ENCODE data around the gene LRFN2.

DNA sequence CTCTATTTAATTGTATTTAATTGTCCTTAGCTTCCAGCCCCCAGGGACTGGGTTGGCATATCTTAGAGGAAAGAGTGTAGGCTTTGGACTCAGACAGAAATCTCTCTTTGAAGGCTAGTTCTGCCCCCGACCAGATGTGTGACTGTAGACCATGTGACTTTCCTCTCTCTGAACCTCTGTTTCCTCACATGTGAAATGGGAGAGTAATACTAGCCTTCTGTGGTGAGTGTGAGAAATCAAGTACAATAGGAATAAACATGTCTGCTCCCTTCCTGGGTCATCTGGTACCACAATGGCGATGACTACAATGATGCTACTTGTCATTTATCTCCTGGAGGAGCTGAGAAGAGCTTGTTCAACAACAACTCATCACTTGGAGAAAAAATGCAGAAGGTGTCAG lies 179.9 kb downstream of the LRFN2 start:
- TF ChIP-seq NANOG (IDR thresholded peaks at IDR 0.05; ENCODE audit: insufficient read depth, low read depth, low read length, poor library complexity, severe bottlenecking) (no peak), EZH2 (IDR thresholded peaks at IDR 0.05; ENCODE audit: low read depth, low read length, severe bottlenecking) (no peak), CTCF (IDR thresholded peaks at IDR 0.05; ENCODE audit: control extremely low read depth in 1 of 3, insufficient read depth in 1 of 3, low read depth in 1 of 3, low read length in 3 of 3) (no peak), TBP (IDR thresholded peaks at IDR 0.05; ENCODE audit: low read depth, low read length) (no peak)

Measured in H1 (cell line).